COLO829 (cell line): ENCODE data around the gene ASAP3.

Experiments
- DNase-seq: peaks from one replicate; pipeline ENCODE4 v3.0.0; 2012; ENCODE audit warnings: low spot score

ASAP3 gene

DNA sequence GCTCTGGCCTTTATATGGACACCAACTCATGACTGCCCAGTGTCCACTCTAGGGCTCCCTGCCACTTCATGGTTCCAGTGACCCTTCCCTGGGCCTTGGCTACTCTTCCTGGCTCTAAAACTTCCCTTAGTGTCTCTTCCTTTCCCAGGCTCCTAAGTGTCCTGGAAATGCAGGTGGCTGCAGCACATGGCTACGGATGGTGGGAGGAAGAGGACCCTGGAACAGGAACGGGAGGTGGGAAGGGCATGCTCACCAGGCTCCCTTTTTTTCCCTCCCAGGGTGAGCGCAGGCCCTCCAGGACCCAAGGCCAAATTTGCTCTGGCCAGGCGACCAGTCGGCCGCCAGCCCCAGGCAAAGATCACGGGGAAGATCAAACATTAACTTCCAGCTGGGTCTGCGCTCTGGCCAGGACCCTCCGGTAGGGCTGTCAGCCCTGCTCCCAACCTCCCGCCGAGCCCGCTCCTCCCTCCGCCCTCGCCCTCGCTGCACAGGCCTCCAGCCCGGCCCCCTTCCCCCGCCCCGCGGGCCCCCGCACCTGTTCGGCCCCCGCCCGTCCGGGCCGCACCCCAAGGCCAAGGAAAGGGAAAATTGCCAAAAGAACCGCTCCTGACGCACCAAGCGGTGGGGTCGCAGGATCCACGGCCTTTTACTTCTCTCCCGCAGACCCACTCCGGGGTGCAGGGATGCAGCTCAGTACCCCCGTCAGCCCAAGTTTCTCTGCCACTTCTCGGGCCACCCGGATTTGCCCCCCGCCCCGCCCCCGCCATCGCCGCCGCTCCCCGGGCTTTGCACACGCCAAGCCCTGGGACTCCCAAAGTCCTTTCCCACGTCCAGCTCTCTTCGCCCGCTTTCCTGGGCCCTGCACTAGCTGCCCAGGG is 60.3 kb downstream of the ASAP3 start:
- DNase-seq: no peak

GRCh38 chr1:23422941-23423340 is 61.0 kb downstream of the ASAP3 start:
- no peak for DNase-seq

DNA sequence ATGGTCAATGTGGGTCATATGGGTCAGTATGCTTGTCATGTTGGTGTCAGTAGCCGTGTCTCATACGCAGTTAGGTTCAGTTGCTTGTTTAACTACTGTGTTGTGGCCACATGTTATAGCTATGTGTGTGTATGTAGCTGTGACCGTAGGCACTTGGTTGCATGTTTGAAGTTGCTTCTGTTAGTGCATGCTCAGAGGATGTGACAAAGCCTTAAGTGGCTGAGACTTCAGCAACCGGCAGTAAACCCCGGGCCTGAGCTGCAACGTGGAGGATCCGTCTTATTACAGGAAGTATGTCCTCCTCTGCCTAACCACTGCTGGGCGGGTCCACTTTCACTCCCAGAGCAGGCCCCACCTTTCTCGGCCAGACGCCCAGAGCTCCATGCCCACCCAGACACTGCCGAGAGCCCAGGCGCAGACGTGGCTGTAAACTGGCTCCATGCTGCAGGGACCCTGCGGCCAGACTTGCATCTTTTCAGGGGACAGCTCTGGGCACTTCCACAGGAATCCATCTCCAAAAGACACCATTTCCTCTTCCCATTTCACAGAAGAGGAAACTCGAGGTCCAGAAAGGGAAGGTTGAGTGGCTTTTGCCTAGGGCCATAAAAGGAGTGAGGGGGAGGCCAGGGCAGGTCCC is 61.6 kb downstream of the ASAP3 start:
- DNase-seq: no peak

DNA sequence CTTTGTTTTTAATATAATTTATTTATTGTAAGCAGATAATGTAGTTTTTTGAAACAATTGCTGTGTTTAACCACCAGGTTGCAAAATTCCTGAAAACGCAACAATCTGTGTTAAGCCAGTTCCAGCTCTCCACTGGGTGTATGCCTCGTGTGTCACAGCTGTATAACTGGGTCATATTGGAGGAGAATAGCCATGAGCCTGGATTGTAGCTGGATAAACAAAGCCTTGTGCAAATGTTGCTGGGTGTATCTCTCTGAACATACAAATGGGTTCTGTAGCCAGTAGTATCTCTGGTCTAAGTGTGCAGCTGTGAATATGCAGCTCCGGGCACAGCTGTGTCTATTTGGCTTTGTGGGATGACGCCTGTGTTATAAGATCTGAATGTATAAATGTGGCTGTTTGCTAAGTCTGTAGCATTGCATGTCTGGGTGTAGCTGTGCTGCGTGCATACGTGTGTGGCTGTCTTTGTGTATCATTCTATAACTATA is 62.2 kb downstream of the ASAP3 start:
- DNase-seq: no peak

DNA sequence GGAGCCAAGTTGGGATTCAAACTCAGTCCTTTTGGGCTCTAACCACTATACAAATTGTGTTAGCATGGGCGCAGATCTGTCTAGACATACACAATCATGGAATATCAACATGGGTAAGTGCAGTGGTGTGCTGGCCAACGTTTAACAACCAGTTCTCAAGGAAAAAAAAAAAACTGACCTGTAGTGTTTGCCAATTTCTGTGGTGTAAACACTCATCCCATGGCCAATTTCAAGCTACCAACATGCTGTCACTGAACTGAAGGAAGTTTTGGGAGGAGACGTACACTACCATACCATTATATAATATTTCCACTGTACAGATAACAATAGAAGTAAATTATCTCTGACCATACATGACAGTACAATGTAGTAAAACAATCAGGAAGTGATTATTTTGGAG is 62.6 kb downstream of the ASAP3 start:
- DNase-seq: no peak

- no peak for DNase-seq
Observed at GRCh38 chr1:23420778-23421177, 63.2 kb downstream of the ASAP3 start.

DNA sequence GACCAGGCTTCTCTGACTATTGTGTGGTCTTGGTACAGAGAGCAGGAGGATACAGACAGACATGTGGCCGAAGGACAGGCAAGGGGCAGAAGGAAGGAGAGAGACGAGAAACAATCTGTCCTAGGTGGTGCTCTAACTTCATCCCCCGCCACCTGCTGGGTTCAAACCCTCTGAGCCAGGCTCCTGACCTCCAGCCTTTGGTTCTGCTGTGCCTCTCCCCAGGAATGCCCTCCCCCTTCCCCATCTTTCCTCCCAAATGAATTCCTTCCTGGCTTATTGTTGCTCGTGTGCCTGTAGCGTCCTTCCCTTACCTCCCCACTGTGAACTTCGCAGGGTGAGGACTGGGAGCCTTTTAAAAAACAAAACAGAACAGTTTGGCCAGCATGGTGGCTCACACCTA is 64.8 kb downstream of the ASAP3 start:
- no peak for DNase-seq

DNA sequence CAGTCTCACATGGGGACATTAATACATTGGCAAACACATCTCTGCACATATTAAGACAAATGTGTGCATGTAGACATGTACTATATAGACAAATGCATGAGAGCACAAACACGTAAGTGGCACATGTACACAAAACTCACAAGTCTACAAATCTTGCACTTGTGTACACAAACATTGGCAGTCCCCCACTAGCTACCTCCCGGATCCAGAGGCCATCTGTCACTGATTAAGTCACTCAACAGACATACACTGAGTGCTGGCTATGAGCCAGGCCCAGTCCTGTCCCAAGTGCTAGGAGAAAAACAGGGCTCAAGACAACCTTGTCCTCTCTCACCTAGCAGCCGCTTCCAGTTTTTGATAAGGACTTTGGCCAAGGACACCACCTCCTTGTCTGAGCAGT is 66.4 kb downstream of the ASAP3 start:
- no peak for DNase-seq

DNA sequence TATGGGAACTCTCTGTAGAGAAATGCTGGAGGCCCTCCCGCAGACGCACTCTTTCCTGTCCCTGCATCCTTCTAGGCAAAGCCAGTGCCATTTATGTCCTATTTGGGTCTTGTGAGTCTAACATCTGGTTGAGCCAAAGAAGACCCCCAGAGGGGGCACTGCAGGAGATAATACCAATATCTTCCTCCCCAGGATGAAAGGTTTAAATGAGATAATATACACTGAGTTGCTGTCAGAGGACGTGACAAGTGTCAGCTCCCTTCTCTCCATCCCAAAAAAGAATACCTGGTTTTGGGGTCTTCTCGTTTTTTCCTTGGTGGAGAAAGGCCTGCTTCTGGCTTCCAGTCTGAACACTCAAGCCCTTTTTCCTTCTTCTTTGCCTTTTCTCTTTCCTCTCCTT is 67.0 kb downstream of the ASAP3 start:
- no peak for DNase-seq

- DNase-seq: no peak
Observed at GRCh38 chr1:23408797-23409290, 75.1 kb downstream of the ASAP3 start.

GRCh38 chr1:23407016-23407630 is 76.9 kb downstream of the ASAP3 start:
- no peak for DNase-seq

- DNase-seq: no peak
Observed at GRCh38 chr1:23405946-23406345, 78.0 kb downstream of the ASAP3 start.

GRCh38 chr1:23403735-23404486 is 80.1 kb downstream of the ASAP3 start:
- DNase-seq: peak; percentile 97

DNA sequence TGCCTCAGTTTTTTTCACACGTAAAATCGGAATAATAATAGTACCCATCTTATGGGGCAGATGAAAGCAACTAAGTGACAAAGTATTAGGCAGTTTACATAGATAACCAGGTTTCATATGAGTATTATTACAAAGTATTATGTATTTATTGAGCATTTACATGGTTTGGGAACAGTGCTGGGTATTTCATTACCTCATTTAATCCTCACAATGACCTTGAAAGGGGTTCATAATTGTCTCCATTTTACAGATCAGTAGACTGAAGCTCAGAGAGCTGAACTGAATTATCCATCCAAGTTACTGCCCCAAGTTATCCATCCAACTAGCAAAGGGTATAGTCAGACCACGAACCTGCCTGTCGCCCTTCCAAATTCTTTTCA is 80.6 kb downstream of the ASAP3 start:
- no peak for DNase-seq

DNA sequence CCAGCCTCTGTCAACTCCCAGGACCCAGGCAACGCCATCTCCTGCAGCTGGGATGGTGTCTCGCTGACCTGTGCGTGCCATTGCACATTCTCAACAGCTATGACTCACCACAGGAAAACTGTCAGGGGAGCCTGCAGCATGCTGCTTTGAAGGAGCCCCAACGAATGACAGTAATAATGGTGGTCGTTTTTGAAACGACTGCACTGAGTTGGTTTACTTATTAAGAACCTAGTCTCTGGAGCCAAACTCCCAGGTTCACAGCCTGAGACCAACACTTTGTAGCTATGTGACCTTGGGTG is 81.0 kb downstream of the ASAP3 start:
- DNase-seq: peak; percentile 35

GRCh38 chr1:23402286-23403037 is 81.5 kb downstream of the ASAP3 start:
- DNase-seq: no peak

DNA sequence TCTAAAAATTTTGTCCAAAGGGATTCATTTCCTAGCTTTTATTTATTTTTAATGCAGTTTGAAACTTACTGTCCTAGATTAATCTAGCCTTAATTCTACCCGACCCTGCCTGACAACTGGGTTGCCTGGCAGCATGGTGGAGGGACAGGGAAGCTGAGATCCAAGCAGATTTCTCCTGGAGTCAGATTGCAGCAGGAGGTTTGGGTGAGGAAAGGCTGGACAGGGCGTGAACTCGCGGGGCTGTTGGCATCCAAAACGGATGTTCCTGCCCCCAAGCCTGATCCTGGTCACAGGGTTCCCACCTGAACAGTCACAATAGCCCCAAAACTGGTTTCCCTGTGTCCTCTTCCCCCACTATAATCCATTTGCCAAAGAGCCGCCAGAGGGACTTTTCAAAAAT is 82.7 kb downstream of the ASAP3 start:
- DNase-seq: no peak

GRCh38 chr1:23400324-23401114 is 83.5 kb downstream of the ASAP3 start:
- DNase-seq: no peak

GRCh38 chr1:23399229-23399628 is 84.8 kb downstream of the ASAP3 start:
- no peak for DNase-seq

DNA sequence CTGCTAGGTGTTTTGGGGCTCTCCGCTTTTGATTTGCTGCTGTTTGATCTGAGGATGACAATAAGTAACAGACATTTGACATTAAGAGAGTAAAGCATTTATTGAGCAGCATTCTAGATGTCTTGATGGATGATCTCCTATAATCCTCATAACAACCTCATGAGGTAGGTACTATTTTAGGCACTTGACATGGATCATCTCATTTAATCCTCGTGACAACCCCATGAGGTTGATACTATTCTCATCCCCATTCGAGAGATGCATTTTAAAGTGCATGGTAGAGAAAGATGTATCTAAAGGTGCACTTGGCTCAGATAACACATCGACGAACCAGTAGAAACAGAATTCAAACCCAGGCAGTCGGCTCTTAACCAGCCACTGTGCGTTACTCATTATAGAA is 86.1 kb downstream of the ASAP3 start:
- DNase-seq: no peak

DNA sequence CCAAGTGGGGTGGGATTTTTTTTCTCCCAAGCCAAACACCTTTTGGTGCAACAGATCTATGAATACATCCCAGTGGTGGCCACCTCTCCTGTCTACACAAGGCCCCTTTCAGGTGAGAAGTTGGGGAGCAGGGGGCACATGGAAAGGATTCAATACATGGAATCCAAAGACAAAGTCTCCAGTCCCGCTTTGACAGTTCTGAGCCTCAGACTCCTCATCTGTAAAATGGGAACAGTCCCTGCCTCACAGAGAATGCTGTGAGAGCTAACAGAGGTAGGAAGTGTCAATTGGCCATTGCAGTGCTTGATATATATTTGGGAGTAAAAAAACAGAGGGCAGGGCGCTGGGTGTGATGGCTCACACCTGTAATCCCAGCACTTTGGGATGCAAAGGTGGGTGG is 87.6 kb downstream of the ASAP3 start:
- no peak for DNase-seq
